WTC11 (cell line): Measurements from ENCODE around the gene DMXL1. TPM values are rescaled to one million over a fixed set of nuclear protein-coding genes. Genes with fewer than 3 reads are reported as not detected.

Source experiments
- ATAC-seq: fragments of 200-7000 bp; cut with Tn5 transposase; 2 replicates; pipeline ENCODE4 v1.10.0; 2021; ENCODE audit warnings: mild to moderate bottlenecking, moderate library complexity
- CTCF ChIA-PET: fragments of 300-600 bp; sonication (Branson Sonifier 250); formaldehyde crosslinking; loops from one replicate; lab custom pipeline; 2021; ENCODE audit warnings: antibody characterized with exemption; lab: Charles Lee
- POLR2A ChIA-PET: fragments of 350-600 bp; sonication (Branson Sonifier 250); formaldehyde crosslinking; loops from one replicate; lab custom pipeline; 2021; ENCODE audit warnings: antibody characterized with exemption; lab: Charles Lee
- DNase-seq: peaks from one replicate; pipeline ENCODE4 v3.0.0; 2021; ENCODE audit warnings: low spot score
- H3K27ac Mint-ChIP-seq: 2 replicates; pipeline ENCODE4 v1.8.0; 2021; ENCODE audit warnings: mixed read lengths
- H3K27me3 Mint-ChIP-seq: 2 replicates; pipeline ENCODE4 v1.8.0; 2021; ENCODE audit warnings: low read depth, mild to moderate bottlenecking, moderate library complexity, mixed read lengths
- H3K36me3 Mint-ChIP-seq: 2 replicates; pipeline ENCODE4 v1.8.0; 2021; ENCODE audit warnings: mixed read lengths
- H3K4me1 Mint-ChIP-seq: 2 replicates; pipeline ENCODE4 v1.8.0; 2022; ENCODE audit warnings: mixed read lengths
- H3K4me3 Mint-ChIP-seq: 2 replicates; pipeline ENCODE4 v1.8.0; 2021; ENCODE audit warnings: mild to moderate bottlenecking, moderate library complexity, mixed read lengths
- H3K9me3 Mint-ChIP-seq: 2 replicates; pipeline ENCODE4 v1.8.0; 2021; ENCODE audit warnings: mixed read lengths
- CBFB ChIP-seq: sonication (generic); formaldehyde crosslinking; IDR thresholded peaks from 2 replicates; pipeline ENCODE4 v1.8.1; 2022; ENCODE audit warnings: mild to moderate bottlenecking, low read depth, missing genetic modification reagents
- ESRRA ChIP-seq: sonication (generic); formaldehyde crosslinking; IDR thresholded peaks from 2 replicates; pipeline ENCODE4 v1.8.1; 2022; ENCODE audit warnings: mild to moderate bottlenecking, missing genetic modification reagents, borderline replicate concordance
- FOXP1 ChIP-seq: sonication (generic); formaldehyde crosslinking; IDR thresholded peaks from 2 replicates; pipeline ENCODE4 v1.8.0; 2022; ENCODE audit warnings: missing genetic modification reagents, mild to moderate bottlenecking, moderate library complexity, borderline replicate concordance
- GRHL2 ChIP-seq: fragments of 250-450 bp; sonication (Bioruptor Pico); IDR thresholded peaks from 2 replicates; pipeline ENCODE4 v1.8.0; 2022; ENCODE audit warnings: mild to moderate bottlenecking, moderate library complexity; ENCODE audit not compliant: insufficient replicate concordance, severe bottlenecking
- HMGA2 ChIP-seq: fragments of 250-450 bp; sonication (Bioruptor Pico); IDR thresholded peaks from 2 replicates; pipeline ENCODE4 v1.4.0; 2021; ENCODE audit warnings: mild to moderate bottlenecking, moderate library complexity
- JUN ChIP-seq: sonication (generic); formaldehyde crosslinking; IDR thresholded peaks from 2 replicates; pipeline ENCODE4 v1.8.0; 2023; ENCODE audit warnings: mild to moderate bottlenecking, missing genetic modification reagents
- NFE2L1 ChIP-seq: sonication (generic); formaldehyde crosslinking; IDR thresholded peaks from 2 replicates; pipeline ENCODE4 v1.8.1; 2023; ENCODE audit warnings: missing genetic modification reagents
- NR2C2 ChIP-seq: sonication (generic); formaldehyde crosslinking; IDR thresholded peaks from 2 replicates; pipeline ENCODE4 v1.8.0; 2022; ENCODE audit warnings: mild to moderate bottlenecking, missing genetic modification reagents
- OVOL2 ChIP-seq: fragments of 250-450 bp; sonication (Bioruptor Pico); IDR thresholded peaks from 2 replicates; pipeline ENCODE4 v1.9.0; 2021; ENCODE audit warnings: mild to moderate bottlenecking, borderline replicate concordance
- SMAD4 ChIP-seq: sonication (generic); formaldehyde crosslinking; IDR thresholded peaks from 2 replicates; pipeline ENCODE4 v1.8.0; 2022; ENCODE audit warnings: mild to moderate bottlenecking, missing genetic modification reagents
- total RNA-seq: library from RNA; stranded (reverse); gene quantifications from 3 replicates; pipeline ENCODE4 v1.2.3, GENCODE V29; 2021
- TF ChIP-seq, protein P1 (sequence below): sonication (generic); formaldehyde crosslinking; IDR thresholded peaks from 2 replicates; pipeline ENCODE4 v1.8.0; 2023; ENCODE audit warnings: mild to moderate bottlenecking, missing genetic modification reagents
- TF ChIP-seq, protein P2 (sequence below): sonication (generic); formaldehyde crosslinking; IDR thresholded peaks from 2 replicates; pipeline ENCODE4 v1.8.1; 2022; ENCODE audit warnings: low read depth, mild to moderate bottlenecking, moderate library complexity, missing genetic modification reagents, borderline replicate concordance
- TF ChIP-seq, protein P3 (sequence below): sonication (generic); formaldehyde crosslinking; IDR thresholded peaks from 2 replicates; pipeline ENCODE4 v1.8.0; 2022; ENCODE audit warnings: mild to moderate bottlenecking, missing genetic modification reagents
- TF ChIP-seq, protein P4 (sequence below): fragments of 250-450 bp; sonication (Bioruptor Pico); IDR thresholded peaks from 2 replicates; pipeline ENCODE4 v1.9.0; 2021; ENCODE audit warnings: moderate library complexity, mild to moderate bottlenecking, inconsistent platforms, borderline replicate concordance
- TF ChIP-seq, protein P5 (sequence below): fragments of 250-450 bp; sonication (Bioruptor Pico); conservative IDR thresholded peaks from 2 replicates; pipeline ENCODE4 v1.9.0; 2021; ENCODE audit warnings: mild to moderate bottlenecking
- TF ChIP-seq, protein P6 (sequence below): sonication (generic); formaldehyde crosslinking; IDR thresholded peaks from 2 replicates; pipeline ENCODE4 v1.8.1; 2023; ENCODE audit warnings: mild to moderate bottlenecking, missing genetic modification reagents, moderate library complexity
- TF ChIP-seq, protein P7 (sequence below): sonication (generic); formaldehyde crosslinking; IDR thresholded peaks from 2 replicates; pipeline ENCODE4 v1.8.1; 2023; ENCODE audit warnings: mild to moderate bottlenecking, missing genetic modification reagents
- TF ChIP-seq, protein P8 (sequence below): fragments of 250-450 bp; sonication (Bioruptor Pico); IDR thresholded peaks from 2 replicates; pipeline ENCODE4 v1.8.0; 2021; ENCODE audit warnings: mild to moderate bottlenecking
- TF ChIP-seq, protein P9 (sequence below): sonication (generic); formaldehyde crosslinking; IDR thresholded peaks from 2 replicates; pipeline ENCODE4 v1.8.1; 2023; ENCODE audit warnings: mild to moderate bottlenecking, missing genetic modification reagents, borderline replicate concordance
- TF ChIP-seq, protein P10 (sequence below): sonication (generic); formaldehyde crosslinking; conservative IDR thresholded peaks from 2 replicates; pipeline ENCODE4 v1.8.1; 2022; ENCODE audit warnings: mild to moderate bottlenecking, missing genetic modification reagents

Gene DMXL1
- total RNA-seq, 1 experiment from 2014 or later, result 43.7 TPM

DNA sequence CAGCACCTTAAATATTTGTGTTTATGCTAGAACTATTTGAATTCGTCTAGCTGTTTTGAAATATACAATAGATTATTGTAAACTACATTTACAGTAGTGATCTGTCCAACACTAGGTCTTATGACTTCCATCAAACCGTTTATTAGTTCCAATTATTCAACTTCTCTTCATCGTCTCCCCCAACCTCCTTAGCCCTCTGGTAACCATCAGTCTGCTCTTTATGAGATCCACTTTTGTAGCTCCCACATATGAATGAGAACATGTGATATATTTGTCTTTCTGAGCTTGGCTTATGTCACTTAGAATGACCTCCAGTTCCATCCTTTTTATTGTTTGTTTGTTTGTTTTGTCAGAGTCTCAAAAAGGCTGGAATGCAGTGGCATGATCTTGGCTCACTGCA is 11.8 kb downstream of the DMXL1 start (continued):
- TF ChIP-seq, protein P1, sequence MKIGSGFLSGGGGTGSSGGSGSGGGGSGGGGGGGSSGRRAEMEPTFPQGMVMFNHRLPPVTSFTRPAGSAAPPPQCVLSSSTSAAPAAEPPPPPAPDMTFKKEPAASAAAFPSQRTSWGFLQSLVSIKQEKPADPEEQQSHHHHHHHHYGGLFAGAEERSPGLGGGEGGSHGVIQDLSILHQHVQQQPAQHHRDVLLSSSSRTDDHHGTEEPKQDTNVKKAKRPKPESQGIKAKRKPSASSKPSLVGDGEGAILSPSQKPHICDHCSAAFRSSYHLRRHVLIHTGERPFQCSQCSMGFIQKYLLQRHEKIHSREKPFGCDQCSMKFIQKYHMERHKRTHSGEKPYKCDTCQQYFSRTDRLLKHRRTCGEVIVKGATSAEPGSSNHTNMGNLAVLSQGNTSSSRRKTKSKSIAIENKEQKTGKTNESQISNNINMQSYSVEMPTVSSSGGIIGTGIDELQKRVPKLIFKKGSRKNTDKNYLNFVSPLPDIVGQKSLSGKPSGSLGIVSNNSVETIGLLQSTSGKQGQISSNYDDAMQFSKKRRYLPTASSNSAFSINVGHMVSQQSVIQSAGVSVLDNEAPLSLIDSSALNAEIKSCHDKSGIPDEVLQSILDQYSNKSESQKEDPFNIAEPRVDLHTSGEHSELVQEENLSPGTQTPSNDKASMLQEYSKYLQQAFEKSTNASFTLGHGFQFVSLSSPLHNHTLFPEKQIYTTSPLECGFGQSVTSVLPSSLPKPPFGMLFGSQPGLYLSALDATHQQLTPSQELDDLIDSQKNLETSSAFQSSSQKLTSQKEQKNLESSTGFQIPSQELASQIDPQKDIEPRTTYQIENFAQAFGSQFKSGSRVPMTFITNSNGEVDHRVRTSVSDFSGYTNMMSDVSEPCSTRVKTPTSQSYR (CRISPR knock-in tag), result no peak
- TF ChIP-seq, protein P2, sequence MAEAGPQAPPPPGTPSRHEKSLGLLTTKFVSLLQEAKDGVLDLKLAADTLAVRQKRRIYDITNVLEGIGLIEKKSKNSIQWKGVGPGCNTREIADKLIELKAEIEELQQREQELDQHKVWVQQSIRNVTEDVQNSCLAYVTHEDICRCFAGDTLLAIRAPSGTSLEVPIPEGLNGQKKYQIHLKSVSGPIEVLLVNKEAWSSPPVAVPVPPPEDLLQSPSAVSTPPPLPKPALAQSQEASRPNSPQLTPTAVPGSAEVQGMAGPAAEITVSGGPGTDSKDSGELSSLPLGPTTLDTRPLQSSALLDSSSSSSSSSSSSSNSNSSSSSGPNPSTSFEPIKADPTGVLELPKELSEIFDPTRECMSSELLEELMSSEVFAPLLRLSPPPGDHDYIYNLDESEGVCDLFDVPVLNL (CRISPR knock-in tag), result no peak

DNA sequence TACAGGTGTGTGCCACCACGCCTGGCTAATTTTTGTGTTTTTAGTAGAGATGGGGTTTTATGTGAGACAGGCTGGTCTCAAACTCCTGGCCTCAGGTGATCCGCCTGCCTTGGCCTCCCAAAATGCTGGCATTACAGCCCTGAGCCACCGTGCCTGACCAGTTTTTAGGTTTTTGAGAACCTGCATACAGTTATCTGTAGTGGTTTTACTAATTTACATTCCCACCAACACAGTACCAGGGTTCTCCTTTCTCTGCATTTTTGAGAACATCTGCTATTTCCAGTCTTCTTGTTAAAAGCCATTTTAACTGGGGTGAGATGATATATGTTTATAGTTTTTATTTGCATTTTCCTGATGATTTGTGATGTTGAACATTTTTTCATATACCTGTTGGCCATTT is 12.8 kb downstream of the DMXL1 start:
- no peak for DNase-seq
- ATAC-seq, result no peak
- ChIA-PET CTCF (no interaction called here), POLR2A (no interaction called here)
- no peaks in the 10 kb centered on the region for H3K27me3 Mint-ChIP-seq
- peaks cover 22% of the 10 kb centered on the region for H3K9me3 Mint-ChIP-seq
- H3K4me3 Mint-ChIP-seq, result no peak overlapping the region
- peaks cover 23% of the 10 kb centered on the region for H3K36me3 Mint-ChIP-seq
- H3K27ac Mint-ChIP-seq, result no peak overlapping the region
- peaks cover 37% of the 10 kb centered on the region for H3K4me1 Mint-ChIP-seq
- TF ChIP-seq, protein P3, sequence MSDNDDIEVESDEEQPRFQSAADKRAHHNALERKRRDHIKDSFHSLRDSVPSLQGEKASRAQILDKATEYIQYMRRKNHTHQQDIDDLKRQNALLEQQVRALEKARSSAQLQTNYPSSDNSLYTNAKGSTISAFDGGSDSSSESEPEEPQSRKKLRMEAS (CRISPR knock-in tag), result no peak
- TF ChIP-seq ESRRA (CRISPR knock-in tag), result no peak
- TF ChIP-seq, protein P4, sequence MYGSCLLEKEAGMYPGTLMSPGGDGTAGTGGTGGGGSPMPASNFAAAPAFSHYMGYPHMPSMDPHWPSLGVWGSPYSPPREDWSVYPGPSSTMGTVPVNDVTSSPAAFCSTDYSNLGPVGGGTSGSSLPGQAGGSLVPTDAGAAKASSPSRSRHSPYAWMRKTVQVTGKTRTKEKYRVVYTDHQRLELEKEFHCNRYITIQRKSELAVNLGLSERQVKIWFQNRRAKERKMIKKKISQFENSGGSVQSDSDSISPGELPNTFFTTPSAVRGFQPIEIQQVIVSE (CRISPR knock-in tag), result no peak
- no peak for TF ChIP-seq SMAD4
- TF ChIP-seq GRHL2 (CRISPR knock-in tag), result no peak
- TF ChIP-seq OVOL2, result no peak
- no peak for TF ChIP-seq FOXP1 (CRISPR knock-in tag)
- TF ChIP-seq NR2C2, result no peak
- no peak for TF ChIP-seq HMGA2
- TF ChIP-seq CBFB (CRISPR knock-in tag), result no peak
- TF ChIP-seq, protein P5, sequence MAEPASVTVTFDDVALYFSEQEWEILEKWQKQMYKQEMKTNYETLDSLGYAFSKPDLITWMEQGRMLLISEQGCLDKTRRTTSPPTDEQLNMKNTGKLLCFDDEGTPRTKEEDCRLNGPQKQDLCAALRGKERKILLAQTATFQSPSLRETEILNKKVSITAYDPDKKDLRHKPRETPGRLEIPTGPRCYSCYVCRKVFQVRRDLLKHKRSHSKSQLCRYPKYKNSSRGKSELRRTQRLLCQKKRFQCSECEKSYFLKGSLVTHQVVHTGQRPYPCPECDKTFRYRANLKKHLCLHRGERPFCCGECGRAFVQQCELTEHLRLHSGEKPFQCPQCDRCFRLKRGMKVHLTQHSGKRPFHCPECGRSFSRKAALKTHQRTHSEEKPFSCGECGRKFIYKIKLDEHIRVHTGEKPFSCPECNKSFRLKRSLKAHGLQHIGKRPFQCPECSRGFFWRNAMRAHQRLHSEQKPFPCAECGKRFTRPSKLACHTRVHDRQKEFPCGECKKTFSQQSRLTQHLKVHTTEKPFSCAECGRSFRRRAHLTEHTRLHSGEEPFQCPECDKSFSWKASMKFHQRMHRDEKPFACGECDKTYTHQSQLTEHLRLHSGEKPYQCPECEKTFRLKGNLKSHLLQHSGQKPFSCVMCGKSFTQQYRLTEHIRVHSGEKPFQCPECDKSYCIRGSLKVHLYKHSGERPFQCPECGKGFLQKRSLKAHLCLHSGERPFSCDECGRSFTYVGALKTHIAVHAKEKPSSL (CRISPR knock-in tag), result no peak
- TF ChIP-seq, protein P6, sequence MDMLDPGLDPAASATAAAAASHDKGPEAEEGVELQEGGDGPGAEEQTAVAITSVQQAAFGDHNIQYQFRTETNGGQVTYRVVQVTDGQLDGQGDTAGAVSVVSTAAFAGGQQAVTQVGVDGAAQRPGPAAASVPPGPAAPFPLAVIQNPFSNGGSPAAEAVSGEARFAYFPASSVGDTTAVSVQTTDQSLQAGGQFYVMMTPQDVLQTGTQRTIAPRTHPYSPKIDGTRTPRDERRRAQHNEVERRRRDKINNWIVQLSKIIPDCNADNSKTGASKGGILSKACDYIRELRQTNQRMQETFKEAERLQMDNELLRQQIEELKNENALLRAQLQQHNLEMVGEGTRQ (CRISPR knock-in tag), result no peak
- no peak for TF ChIP-seq NFE2L1 (CRISPR knock-in tag)
- TF ChIP-seq, protein P7, sequence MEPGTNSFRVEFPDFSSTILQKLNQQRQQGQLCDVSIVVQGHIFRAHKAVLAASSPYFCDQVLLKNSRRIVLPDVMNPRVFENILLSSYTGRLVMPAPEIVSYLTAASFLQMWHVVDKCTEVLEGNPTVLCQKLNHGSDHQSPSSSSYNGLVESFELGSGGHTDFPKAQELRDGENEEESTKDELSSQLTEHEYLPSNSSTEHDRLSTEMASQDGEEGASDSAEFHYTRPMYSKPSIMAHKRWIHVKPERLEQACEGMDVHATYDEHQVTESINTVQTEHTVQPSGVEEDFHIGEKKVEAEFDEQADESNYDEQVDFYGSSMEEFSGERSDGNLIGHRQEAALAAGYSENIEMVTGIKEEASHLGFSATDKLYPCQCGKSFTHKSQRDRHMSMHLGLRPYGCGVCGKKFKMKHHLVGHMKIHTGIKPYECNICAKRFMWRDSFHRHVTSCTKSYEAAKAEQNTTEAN (CRISPR knock-in tag), result no peak
- TF ChIP-seq JUN (CRISPR knock-in tag), result no peak
- TF ChIP-seq, protein P8, sequence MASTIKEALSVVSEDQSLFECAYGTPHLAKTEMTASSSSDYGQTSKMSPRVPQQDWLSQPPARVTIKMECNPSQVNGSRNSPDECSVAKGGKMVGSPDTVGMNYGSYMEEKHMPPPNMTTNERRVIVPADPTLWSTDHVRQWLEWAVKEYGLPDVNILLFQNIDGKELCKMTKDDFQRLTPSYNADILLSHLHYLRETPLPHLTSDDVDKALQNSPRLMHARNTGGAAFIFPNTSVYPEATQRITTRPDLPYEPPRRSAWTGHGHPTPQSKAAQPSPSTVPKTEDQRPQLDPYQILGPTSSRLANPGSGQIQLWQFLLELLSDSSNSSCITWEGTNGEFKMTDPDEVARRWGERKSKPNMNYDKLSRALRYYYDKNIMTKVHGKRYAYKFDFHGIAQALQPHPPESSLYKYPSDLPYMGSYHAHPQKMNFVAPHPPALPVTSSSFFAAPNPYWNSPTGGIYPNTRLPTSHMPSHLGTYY, result no peak
- TF ChIP-seq, protein P9, sequence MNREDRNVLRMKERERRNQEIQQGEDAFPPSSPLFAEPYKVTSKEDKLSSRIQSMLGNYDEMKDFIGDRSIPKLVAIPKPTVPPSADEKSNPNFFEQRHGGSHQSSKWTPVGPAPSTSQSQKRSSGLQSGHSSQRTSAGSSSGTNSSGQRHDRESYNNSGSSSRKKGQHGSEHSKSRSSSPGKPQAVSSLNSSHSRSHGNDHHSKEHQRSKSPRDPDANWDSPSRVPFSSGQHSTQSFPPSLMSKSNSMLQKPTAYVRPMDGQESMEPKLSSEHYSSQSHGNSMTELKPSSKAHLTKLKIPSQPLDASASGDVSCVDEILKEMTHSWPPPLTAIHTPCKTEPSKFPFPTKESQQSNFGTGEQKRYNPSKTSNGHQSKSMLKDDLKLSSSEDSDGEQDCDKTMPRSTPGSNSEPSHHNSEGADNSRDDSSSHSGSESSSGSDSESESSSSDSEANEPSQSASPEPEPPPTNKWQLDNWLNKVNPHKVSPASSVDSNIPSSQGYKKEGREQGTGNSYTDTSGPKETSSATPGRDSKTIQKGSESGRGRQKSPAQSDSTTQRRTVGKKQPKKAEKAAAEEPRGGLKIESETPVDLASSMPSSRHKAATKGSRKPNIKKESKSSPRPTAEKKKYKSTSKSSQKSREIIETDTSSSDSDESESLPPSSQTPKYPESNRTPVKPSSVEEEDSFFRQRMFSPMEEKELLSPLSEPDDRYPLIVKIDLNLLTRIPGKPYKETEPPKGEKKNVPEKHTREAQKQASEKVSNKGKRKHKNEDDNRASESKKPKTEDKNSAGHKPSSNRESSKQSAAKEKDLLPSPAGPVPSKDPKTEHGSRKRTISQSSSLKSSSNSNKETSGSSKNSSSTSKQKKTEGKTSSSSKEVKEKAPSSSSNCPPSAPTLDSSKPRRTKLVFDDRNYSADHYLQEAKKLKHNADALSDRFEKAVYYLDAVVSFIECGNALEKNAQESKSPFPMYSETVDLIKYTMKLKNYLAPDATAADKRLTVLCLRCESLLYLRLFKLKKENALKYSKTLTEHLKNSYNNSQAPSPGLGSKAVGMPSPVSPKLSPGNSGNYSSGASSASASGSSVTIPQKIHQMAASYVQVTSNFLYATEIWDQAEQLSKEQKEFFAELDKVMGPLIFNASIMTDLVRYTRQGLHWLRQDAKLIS, result no peak
- TF ChIP-seq, protein P10, sequence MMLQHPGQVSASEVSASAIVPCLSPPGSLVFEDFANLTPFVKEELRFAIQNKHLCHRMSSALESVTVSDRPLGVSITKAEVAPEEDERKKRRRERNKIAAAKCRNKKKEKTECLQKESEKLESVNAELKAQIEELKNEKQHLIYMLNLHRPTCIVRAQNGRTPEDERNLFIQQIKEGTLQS (CRISPR knock-in tag), result no peak
